NCI-H2029 treated with DMSO at 0.1 percent for 48 hours (cell line): Measurements from ENCODE around the gene RNU1-1.
"Not testable (repeated sequence)": the region's sequence is repeated elsewhere in the genome, so short reads cannot be mapped to it uniquely, and the experiment has no call there.

ENCODE experiments used
- DNase-seq: peaks from one replicate; lab custom pipeline; 2025; lab: John Stamatoyannopoulos, UW

Gene RNU1-1

DNA sequence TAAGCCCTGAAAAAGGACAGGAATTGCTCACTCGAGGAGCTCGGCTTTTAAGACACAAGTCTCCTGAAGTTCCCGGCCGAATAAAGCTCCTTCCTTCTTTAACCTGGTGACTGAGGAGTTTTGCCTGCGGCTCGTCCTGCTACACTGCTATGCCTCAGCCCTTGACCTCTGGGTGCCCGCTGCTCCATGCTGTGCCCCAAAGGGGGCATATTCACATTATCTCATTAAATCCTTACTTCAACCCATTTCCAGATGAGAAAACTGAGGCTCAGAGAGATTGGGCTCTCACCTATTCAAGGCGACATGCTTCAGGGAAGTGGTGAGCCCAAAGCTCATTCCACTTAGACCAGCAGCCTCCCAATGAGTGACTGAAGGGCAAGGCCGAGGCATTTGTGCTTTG lies 20.4 kb downstream of the RNU1-1 start:
- DNase-seq: not testable (repeated sequence)

- not testable (repeated sequence) for DNase-seq
These were observed 21.1 kb downstream of the RNU1-1 start for GRCh38 chr1:16492937-16493336.

DNA sequence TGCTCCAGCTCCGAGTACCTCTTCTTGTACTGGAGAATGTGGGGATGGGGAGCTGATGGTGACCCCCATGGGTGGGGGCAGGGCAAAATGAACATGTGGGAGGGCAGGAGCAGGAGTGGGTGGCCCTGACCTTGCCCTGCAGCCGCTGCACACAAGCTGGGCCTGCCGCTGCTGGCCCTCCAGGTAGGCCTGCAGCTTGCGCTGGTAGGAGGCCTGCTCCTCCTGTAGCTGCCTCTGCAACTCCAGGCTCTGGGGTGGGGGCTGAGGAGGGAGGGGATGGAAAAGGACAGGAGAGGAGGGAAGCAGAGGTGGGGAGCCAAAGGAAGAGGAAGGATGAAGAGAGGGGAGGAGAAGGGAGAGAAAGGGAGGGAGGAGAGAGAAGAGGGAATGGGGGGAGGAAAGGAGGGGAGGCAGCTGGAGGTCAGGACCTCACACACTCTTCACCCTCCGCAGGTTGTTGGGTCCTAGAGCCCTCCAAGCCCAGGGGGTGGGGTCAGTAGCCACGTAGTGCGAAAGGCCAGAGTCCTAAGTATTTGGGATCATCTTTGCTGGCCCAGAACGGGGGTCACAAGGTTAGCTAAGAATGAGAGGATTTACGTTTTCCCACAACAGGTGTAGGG lies 22.9 kb downstream of the RNU1-1 start:
- DNase-seq: no peak

DNA sequence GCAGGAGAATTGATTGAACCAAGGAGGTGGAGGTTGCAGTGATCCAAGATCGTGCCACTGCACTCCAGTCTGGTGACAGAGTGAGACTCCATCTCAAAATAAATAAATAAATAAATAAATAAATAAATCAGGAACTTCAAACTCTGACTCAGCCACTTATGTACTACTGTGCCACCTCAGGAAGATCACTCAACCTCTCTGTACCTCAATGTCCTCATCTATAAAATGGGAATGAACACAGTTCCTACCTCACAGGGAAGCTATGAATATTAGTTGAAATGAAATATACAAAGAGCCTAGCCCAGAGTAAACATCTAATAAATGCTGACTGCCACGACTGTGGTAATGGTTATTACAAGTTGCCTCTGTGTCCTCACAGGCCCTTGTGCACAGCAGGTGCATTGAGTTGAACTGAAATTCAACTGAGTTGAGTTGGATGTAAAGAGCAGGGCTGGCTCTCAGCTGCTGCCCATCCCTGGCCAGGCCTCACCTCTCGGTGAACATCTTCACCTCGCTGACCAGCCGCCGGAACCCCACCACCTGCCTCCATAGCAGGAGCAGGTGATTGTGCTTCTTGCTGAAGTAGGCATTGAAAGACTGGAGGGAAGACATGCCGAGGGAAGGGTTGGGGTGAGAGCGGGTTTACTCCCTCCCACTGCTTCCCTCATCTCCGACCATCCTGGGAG lies 24.7 kb downstream of the RNU1-1 start:
- DNase-seq: not testable (repeated sequence)

DNA sequence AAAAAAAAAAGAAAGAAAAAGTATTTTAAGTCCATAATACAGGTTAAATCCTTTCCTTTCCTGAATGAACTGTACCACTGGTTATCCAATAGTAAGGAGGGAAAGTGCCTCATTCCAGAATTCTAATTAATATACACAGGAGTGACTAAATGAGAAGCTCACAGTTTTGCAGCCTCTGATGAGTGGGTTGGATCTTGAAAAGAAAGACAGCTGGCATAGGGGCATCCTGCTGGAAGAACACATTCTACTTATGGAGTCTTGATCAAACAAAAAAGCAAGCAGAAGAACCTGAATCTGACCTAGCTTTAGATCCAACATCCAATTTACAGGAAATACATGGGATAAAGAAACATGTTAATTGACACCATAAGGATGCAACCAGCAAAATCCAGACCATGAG lies 27.1 kb downstream of the RNU1-1 start:
- not testable (repeated sequence) for DNase-seq

GRCh38 chr1:16486316-16486715 lies 27.8 kb downstream of the RNU1-1 start:
- DNase-seq: not testable (repeated sequence)

GRCh38 chr1:16484931-16485330 lies 29.2 kb downstream of the RNU1-1 start:
- no peak for DNase-seq

- no peak for DNase-seq
These were observed 29.6 kb downstream of the RNU1-1 start for GRCh38 chr1:16484501-16484835.

- not testable (repeated sequence) for DNase-seq
These were observed 30.2 kb downstream of the RNU1-1 start for GRCh38 chr1:16483639-16484500.

DNA sequence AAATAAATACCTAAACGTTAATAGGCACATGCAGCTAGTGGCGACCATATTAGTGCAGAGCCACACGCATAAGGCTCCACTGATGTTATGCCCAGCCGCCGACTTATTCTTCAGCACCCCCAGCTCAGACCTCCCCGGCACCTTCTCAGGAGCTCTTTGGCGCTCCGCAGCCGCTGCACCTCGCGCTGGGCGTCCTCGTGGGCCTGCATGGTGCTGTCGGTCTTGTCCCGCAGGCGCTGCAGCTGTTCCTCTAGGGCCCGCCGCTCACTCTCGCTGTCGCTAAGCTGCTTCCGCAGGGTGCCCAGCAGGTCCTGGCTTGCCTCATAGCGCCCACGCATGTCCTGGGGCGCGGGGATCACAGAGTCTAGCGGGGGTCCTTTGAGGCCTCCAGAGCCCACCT lies 30.9 kb downstream of the RNU1-1 start:
- DNase-seq: not testable (repeated sequence)

DNA sequence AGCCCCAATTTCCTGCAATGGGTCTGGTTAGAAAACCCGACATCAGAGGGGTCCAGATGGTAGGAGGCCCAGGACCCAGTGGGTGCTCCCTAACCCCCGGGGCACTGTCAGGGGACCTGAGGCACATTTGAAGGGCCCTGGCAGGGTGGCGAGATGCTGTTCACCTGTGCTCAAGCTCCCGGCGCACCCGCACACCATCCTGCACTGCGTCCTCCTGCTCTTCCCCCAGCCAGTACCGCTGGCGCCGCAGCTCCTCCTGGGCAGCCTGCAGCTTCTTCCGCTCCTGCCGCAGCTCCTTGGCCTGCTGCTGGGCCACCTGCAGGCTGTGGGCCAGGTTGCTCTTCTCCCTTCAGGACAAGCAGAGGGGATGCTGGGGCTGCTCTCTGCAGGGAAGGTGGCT lies 36.0 kb downstream of the RNU1-1 start:
- DNase-seq: no peak

- not testable (repeated sequence) for DNase-seq
These were observed 38.0 kb downstream of the RNU1-1 start for GRCh38 chr1:16475771-16476770.

- not testable (repeated sequence) for DNase-seq
These were observed 39.2 kb downstream of the RNU1-1 start for GRCh38 chr1:16474891-16475290.

- no peak for DNase-seq
These were observed 39.8 kb downstream of the RNU1-1 start for GRCh38 chr1:16474166-16474800.

- no peak for DNase-seq
These were observed 45.5 kb downstream of the RNU1-1 start for GRCh38 chr1:16468558-16468957.

GRCh38 chr1:16464917-16465625 lies 49.0 kb downstream of the RNU1-1 start:
- no peak for DNase-seq
